GM18508 (cell line): ENCODE data around the gene CCDC149.

ENCODE experiments used
- ATAC-seq: cut with Tn5 transposase; IDR thresholded peaks from one replicate; pipeline ENCODE4 v1.9.1; 2021; ENCODE audit warnings: moderate number of reproducible peaks; ENCODE audit not compliant: insufficient read depth, unreplicated experiment

The CCDC149 gene

GRCh38 chr4:24846716-24847115 is 66.1 kb downstream of the CCDC149 start:
- ATAC-seq = no peak

- ATAC-seq = no peak
Measured at GRCh38 chr4:24845902-24846301, 66.9 kb downstream of the CCDC149 start.

- ATAC-seq = no peak
Measured at GRCh38 chr4:24845132-24845531, 67.7 kb downstream of the CCDC149 start.

GRCh38 chr4:24843096-24843495 is 69.7 kb downstream of the CCDC149 start:
- ATAC-seq = no peak

- ATAC-seq = no peak
Measured at GRCh38 chr4:24842356-24842755, 70.5 kb downstream of the CCDC149 start.

GRCh38 chr4:24840826-24841543 is 71.9 kb downstream of the CCDC149 start:
- ATAC-seq = no peak

- no peak for ATAC-seq
Measured at GRCh38 chr4:24840362-24840761, 72.5 kb downstream of the CCDC149 start.

GRCh38 chr4:24837781-24838180 is 75.1 kb downstream of the CCDC149 start:
- ATAC-seq = no peak

- no peak for ATAC-seq
Measured at GRCh38 chr4:24837336-24837735, 75.5 kb downstream of the CCDC149 start.

GRCh38 chr4:24836661-24837242 is 76.1 kb downstream of the CCDC149 start:
- no peak for ATAC-seq

- no peak for ATAC-seq
Measured at GRCh38 chr4:24835696-24836095, 77.1 kb downstream of the CCDC149 start.

- ATAC-seq = no peak
Measured at GRCh38 chr4:24831637-24832036, 81.2 kb downstream of the CCDC149 start.

- ATAC-seq = no peak
Measured at GRCh38 chr4:24824720-24825119, 88.1 kb downstream of the CCDC149 start.

GRCh38 chr4:24820541-24820940 is 92.3 kb downstream of the CCDC149 start:
- no peak for ATAC-seq

- ATAC-seq = no peak
Measured at GRCh38 chr4:24816797-24817196, 96.0 kb downstream of the CCDC149 start.

- ATAC-seq = no peak
Measured at GRCh38 chr4:24813732-24814131, 99.1 kb downstream of the CCDC149 start.

GRCh38 chr4:24810871-24811631 is 101.8 kb downstream of the CCDC149 start:
- ATAC-seq = no peak

- no peak for ATAC-seq
Measured at GRCh38 chr4:24809815-24810405, 102.9 kb downstream of the CCDC149 start.

GRCh38 chr4:24809376-24809775 is 103.5 kb downstream of the CCDC149 start:
- no peak for ATAC-seq

- ATAC-seq = no peak
Measured at GRCh38 chr4:24808955-24809354, 103.9 kb downstream of the CCDC149 start.

- no peak for ATAC-seq
Measured at GRCh38 chr4:24808261-24808660, 104.6 kb downstream of the CCDC149 start.
